A204.1 (cell line): ENCODE results near the gene ZFYVE19.

Source experiments
- FAIRE-seq: peaks from 2 replicates; lab custom pipeline; 2012; peaks lifted over from hg19 to GRCh38; lab: Jason Lieb, UNC

Gene ZFYVE19, protein sequence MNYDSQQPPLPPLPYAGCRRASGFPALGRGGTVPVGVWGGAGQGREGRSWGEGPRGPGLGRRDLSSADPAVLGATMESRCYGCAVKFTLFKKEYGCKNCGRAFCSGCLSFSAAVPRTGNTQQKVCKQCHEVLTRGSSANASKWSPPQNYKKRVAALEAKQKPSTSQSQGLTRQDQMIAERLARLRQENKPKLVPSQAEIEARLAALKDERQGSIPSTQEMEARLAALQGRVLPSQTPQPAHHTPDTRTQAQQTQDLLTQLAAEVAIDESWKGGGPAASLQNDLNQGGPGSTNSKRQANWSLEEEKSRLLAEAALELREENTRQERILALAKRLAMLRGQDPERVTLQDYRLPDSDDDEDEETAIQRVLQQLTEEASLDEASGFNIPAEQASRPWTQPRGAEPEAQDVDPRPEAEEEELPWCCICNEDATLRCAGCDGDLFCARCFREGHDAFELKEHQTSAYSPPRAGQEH

GRCh38 chr15:40807028-40807887 lies at the start of gene ZFYVE19, which contains the start of gene DNAJC17:
Gene ZFYVE19 (plus strand): TSS chr15:40807089. CDS start chr15:40807590, 501 bp downstream.
Gene DNAJC17 (minus strand): TSS chr15:40807473. CDS start chr15:40807446, 27 bp downstream.
- peak; percentile 91 for FAIRE-seq

GRCh38 chr15:40759961-40760360 lies 46.9 kb upstream of the ZFYVE19 start:
- no peak for FAIRE-seq

DNA sequence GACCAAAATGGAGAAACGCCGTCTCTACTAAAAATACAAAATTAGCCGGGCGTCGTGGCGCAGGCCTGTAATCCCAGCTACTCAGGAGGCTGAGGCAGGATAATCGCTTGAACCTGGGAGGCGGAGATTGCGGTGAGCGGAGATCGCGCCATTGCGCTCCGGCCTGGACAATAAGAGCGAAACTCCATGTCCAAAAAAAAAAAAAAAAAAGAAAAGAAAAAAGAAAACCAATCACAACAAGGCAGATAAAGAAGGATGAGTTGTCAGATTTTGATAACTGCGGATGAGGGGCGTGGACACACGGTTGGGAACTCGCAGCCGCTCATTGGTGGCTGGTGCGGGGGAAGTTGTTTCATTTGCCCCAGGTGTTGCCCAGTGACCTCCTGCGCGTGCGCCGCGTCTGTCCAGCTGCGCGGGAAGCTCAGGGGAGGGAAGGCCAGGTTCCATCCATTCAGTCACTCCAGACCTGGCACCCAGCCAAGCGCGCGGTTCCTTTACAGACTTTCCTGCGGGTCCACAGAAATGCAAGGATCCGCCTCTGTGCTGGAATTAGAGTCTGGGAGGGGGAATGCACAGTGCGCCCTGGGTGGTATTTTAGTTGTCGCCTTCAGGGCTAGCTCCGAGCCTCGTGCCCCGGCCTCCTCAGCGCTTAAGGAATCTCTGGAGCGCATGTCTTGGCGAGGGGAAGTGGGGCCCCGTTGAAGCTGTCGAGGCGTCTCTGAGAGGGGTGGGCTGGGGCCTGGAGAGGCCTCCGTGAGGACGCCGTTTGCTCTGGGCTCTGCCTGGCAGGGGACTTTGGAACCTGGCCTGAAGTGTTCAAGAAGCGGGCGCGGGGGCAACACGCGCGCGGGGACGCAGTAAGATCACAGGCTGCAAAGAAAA lies 43.7 kb upstream of the ZFYVE19 start:
- no peak for FAIRE-seq

GRCh38 chr15:40763801-40764628 lies 42.9 kb upstream of the ZFYVE19 start, which contains the start of gene GCHFR:
Gene GCHFR (plus strand): TSS chr15:40764068. CDS start chr15:40764181, 113 bp downstream.
- no peak for FAIRE-seq

DNA sequence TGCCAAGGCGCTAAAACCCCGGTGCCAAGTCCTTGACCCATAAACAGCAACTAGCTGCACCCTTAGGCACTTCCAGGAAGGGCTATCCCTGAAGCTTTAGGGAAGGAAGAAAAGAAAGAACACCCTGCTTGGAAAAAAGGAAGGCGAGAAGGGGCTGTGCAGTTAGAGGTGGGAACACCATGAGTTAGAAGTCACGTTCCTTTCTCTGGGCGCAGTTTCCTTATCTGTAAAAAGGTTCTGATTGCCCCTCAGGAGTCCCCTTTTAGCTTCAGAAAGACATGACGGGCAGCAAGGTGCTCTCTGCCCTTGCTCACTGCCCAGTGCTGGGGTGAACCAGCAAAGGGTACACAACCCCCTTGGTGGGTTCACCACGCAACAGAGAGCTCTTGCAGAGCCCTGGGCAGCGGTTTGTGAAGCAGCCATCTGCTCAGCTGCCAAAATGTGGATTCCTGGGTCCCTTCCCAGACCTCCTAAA lies 42.2 kb upstream of the ZFYVE19 start:
- FAIRE-seq, result no peak

DNA sequence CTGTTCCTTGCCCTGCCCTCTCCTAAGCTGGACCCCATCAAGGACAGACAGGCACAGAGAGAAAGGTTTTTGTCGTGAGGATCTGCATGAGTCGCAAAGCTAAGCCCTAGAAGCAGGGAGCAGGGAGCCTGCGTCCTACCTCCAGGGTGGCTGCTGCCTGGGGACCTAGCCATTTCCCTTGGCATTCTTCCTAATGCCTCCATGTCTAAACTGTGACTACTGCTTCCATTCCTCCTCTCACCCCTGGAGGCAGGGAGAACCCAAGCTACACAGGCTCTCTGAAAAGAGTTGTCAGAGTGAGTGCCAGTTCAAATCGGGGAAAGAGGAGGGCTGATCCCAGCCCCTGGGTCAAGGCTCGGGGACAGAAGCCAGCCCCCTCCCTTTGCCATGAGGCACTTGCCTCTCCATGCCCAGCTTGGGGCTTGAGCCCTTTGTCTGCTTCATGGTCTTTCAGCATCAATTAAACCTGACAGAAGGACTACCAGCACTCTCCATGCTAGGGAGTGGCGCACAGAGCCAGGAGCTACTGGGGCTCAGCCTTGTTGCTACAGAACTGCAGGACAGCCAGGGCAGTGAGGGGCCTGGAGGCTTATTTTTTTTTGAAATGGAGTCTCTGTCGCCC lies 40.6 kb upstream of the ZFYVE19 start:
- no peak for FAIRE-seq

DNA sequence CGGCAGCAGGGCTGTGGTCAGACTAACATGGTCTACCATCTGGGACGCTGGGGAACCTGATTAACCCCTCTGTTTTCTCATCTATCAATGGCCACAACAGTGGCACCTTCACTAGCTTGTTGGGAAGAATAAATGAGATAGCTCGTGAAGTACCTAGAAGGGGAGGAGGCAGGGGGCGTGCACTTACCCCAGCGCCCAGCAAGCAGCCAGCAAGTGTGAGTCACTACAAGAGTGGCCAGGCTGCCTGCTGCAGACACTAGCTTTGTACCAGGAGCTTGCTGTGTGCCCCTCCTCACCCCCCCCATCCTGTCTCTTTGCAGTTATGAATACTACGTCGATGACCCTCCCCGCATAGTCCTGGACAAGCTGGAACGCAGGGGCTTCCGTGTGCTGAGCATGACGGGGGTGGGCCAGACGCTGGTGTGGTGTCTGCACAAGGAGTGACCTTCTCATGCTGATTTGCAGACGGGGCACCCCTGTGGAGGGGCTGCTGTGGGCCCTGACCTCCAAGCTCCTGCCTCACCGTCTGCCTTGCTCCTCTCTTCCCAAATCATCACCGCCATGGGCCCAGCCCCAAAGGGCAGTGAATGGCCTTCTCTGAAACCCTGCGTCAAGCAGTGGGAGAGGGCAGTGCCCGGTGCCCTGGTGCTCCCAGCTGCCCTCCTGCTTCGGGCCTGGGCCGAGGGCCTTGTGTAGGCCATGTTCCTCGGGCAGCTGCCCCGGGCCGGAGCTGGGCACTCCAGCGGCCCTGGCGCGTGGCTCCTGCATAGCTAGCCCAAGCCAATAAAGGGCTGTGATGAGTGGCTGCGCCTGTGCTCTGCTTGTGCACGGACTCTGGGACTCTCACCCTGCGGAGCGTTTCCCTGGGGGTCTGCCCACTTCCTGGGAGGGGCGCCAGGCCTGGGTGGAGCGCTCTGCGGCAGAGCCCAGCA lies 39.7 kb upstream of the ZFYVE19 start:
- FAIRE-seq, result no peak

GRCh38 chr15:40767838-40768500 lies 38.9 kb upstream of the ZFYVE19 start:
- FAIRE-seq, result no peak

DNA sequence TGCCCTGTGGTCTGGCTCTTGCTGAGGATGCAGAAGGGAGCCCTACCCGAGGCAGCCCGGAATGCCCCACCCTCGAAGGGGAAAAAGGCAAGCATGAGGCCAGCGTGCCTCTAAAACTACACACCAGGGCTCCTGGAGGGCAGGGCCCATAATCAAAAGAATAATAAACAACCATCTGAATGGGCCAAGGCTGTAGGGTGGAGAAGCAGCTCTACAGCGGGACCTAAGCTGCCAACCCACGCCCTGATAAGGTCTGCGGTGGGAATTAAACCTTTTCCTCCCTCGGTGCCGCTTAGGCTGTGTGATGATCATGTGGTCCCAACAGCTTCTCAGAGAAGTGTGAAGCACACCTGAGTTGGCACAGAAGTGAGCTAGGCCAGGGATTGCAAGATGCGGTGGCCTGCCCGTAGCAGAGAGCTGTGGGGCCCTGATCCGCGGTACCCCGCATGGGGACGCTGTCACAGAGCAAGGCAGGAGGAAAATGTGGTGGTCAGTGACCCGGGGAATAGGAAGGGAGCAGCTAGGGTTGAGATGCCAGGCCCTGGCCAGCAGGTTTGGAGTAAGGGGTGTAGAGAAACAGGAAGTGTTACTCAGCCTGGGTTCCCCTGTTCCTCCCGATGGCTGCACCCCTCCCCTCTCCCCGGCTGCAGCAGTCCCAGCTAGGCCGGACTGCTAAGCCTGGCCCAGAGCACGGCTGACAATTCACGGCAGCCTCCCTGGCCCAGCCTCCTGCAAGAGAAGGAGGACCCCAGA lies 38.2 kb upstream of the ZFYVE19 start:
- no peak for FAIRE-seq

DNA sequence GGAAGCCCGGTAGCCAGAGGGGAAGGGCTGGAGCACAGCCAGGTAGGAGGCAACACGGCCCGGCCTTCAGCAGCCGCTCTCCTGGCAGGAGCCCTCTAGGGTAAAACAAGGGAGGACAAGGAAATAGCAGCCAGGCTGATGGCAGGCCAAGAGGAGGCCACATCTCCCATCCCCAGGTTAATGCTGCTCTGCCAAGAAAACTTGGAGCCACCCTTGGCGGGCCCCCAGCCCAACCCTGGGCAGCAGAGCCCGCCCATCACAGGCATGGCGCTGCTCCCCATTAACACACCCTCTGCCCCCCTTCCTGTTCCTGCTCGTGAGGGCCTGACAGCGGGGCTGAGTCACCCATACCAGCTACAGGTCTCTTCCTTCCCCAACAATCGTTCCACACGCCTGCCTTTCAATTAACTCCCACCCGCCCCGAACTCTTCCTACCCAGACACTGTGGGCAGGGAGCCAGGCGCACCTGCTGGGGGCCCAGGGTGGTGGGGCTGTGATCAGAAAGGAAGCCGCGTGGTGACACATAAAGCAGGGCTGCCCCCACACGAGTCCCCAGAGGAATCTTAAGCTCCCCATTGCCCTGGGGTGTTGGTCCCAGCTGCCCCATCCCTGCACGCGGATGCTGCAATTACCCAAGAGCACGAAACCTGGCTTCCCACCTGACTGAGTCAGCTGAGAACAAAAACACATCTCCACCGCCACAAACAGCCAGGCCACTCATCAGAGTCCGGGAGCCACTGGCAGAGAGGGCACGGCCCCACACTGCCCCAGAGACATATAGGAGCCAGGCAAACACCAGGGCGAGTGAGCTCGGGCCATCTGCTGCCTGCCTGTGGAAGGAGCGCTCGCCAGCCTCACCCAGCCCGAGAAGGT lies 37.4 kb upstream of the ZFYVE19 start, which contains the start of gene C15orf62:
Gene C15orf62 (plus strand): TSS at position 707 of the 873 bp plus-strand sequence. CDS start 516 bp downstream, outside the sequence.
- FAIRE-seq, result no peak

DNA sequence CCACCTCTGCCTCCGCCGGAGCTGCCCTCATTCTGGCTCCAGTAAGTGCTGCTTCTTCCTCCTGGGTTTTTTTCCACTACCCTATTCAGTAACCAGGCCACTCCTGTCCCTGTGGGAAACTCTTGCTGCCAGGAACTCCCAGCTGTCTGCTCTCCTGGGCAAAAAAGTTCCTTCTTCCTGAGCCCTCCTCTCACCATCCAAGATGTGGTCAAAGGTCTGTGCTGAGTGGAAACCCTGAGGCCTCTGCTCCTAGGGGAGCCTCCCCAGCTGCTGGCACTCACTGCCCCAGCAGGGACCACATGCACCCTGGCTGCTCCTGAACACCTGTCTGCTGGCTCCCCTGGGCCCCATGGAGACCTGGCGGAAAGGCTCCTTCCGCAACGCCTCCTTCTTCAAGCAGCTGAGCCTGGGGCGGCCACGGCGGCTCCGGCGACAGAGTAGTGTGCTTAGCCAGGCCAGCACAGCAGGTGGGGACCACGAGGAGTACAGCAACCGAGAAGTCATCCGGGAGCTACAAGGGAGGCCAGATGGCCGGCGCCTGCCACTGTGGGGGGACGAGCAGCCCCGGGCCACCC lies 36.7 kb upstream of the ZFYVE19 start:
- FAIRE-seq, result no peak

GRCh38 chr15:40771242-40771641 lies 35.6 kb upstream of the ZFYVE19 start:
- no peak for FAIRE-seq

GRCh38 chr15:40772014-40772413 lies 34.9 kb upstream of the ZFYVE19 start:
- no peak for FAIRE-seq

GRCh38 chr15:40773496-40773895 lies 33.4 kb upstream of the ZFYVE19 start:
- no peak for FAIRE-seq

DNA sequence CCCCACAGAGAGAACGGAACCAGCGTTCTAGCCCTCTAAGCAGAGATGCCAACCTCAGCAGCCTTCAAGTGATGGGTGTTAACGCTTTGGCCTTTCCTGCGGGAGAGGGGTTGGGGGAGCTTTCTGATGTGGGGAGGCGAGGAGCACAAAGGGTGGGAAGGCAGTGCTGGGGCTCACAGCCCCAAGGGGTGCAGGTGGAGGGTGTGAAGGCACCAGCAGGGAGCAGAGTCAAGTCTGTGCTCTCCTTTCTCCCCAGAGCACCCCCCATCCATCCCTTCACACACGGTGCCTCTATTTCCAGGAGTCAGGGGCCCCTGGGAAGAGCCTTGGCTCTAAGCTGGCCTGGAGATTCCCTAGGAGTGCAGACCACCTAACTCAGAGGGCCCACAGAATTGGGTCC lies 33.0 kb upstream of the ZFYVE19 start:
- FAIRE-seq, result no peak

GRCh38 chr15:40775007-40775406 lies 31.9 kb upstream of the ZFYVE19 start:
- no peak for FAIRE-seq
